ENCODE data around the gene LIME1. TPM values are rescaled to one million over a fixed set of nuclear protein-coding genes. Genes with fewer than 3 reads are reported as not detected.

LIME1 gene
- total and polyA plus RNA-seq, 2 of the 4 experiments (the other 2 are of a cell fraction): 0.36 to 7.8 TPM

GRCh38 chr20:63690898-63691710, 45.4 kb upstream of the LIME1 start (continued):
- no peak for TF ChIP-seq CHD1 (IDR thresholded peaks at IDR 0.05; ENCODE audit: low read depth, low read length)

- Histone ChIP-seq H3K56ac (ENCODE audit: extremely low read depth, insufficient read depth, low read length) (no peak overlapping the region), H3K27ac (ENCODE audit: insufficient read depth, low read length) (no peak overlapping the region), H2AK5ac (ENCODE audit: low read depth, low read length) (no peak overlapping the region; the same call in 1 of the 2 replicates), H4K5ac (ENCODE audit: low read depth, low read length) (no peak overlapping the region), H2BK5ac (ENCODE audit: low read depth, low read length, poor library complexity, severe bottlenecking) (no peak overlapping the region), H2BK15ac (ENCODE audit: low read depth, low read length) (no peak overlapping the region), H3K4me1 (ENCODE audit: control insufficient read depth, insufficient read depth, low read length) (peaks cover 8% of the 10 kb centered on the region), H3K79me1 (ENCODE audit: low read depth in 1 of 2, low read length in 2 of 2) (peaks cover 0 to 13% of the 10 kb centered on the region in 2 experiments; a peak in 2 of 4 replicates), H3K4ac (ENCODE audit: low read depth, low read length) (no peak overlapping the region; the same call in 1 of the 2 replicates), H4K91ac (ENCODE audit: insufficient read depth, low read depth, low read length) (no peak overlapping the region), H3K9me3 (ENCODE audit: control insufficient read depth, insufficient read depth, low read length) (no peaks in the 10 kb centered on the region), H3K23ac (ENCODE audit: low read depth, low read length) (no peak overlapping the region), H3K14ac (replicated peaks; ENCODE audit: low read depth, low read length) (no peak overlapping the region), H3K4me3 (ENCODE audit: insufficient read depth, low read depth, low read length) (no peak overlapping the region), H3K4me2 (ENCODE audit: low read depth, low read length) (no peak overlapping the region), H2AFZ (replicated peaks; ENCODE audit: low read length, poor library complexity) (peak overlapping the region; percentile 32), H2AK9ac (replicated peaks; ENCODE audit: low read depth, low read length, poor library complexity) (peak overlapping the region; percentile 76), H3K9me1 (ENCODE audit: insufficient read depth, low read length) (peaks cover 2% of the 10 kb centered on the region; the same call in 1 of the 2 replicates), H2BK20ac (ENCODE audit: low read depth, low read length) (no peak overlapping the region), H4K20me1 (ENCODE audit: insufficient read depth, low read length) (no peaks in the 10 kb centered on the region), H4K8ac (ENCODE audit: low read depth in 2 of 2, low read length in 2 of 2) (no peak overlapping the region), H3K36me3 (ENCODE audit: control insufficient read depth, insufficient read depth, low read length) (peaks cover 9% of the 10 kb centered on the region; the same call in 1 of the 2 replicates), H3K27me3 (ENCODE audit: control insufficient read depth, insufficient read depth, low read length) (no peaks in the 10 kb centered on the region), H2BK120ac (ENCODE audit: low read depth, low read length) (no peak overlapping the region), H3K9ac (ENCODE audit: low read depth, low read length) (no peak overlapping the region), H3K18ac (ENCODE audit: low read depth, low read length) (no peak overlapping the region)
- dilution Hi-C loops (cut with HindIII; ENCODE audit: low sequenced_read_pairs, unreplicated experiment): no loop called here
- DNase-seq: no peak
- intact Hi-C loops (cut with micrococcal nuclease): no loop called here
- ATAC-seq (ENCODE audit: low read depth): no peak
- ChIA-PET POLR2A (ENCODE audit: unreplicated experiment) (no interaction called here), CTCF (interaction anchor here (0.6 kb wide), 1 partner anchor 135 kb away, joined by 7 read pairs; no protein-coding TSS in a partner anchor)
- no TSS peak for BruUV-seq (replicated peaks)
- in situ Hi-C loops (cut with MboI; ENCODE audit: low sequenced_read_pairs): no loop called here
- TF ChIP-seq CHD1 (IDR thresholded peaks at IDR 0.05; ENCODE audit: low read depth, low read length): no peak
- TF ChIP-seq RFX5 (IDR thresholded peaks at IDR 0.05; ENCODE audit: low read depth, low read length): no peak
- TF ChIP-seq CTCF (conservative IDR thresholded peaks at IDR 0.05; ENCODE audit: low read depth, low read length): no peak
- TF ChIP-seq SMC3 (IDR thresholded peaks at IDR 0.05; ENCODE audit: low read depth, low read length): no peak
- no peak for TF ChIP-seq CEBPB (IDR thresholded peaks at IDR 0.05; ENCODE audit: low read depth, low read length)
- no peak for TF ChIP-seq POLR2A (IDR thresholded peaks at IDR 0.05; ENCODE audit: low read depth, low read length)
- no peak for TF ChIP-seq ELK1 (IDR thresholded peaks at IDR 0.05; ENCODE audit: borderline replicate concordance, low read depth, low read length)
- no peak for TF ChIP-seq MXI1 (IDR thresholded peaks at IDR 0.05; ENCODE audit: borderline replicate concordance, low read depth, low read length)
- 90% methylated on average over 12 of the region's 21 CpGs; no CpG with 5 or more reads in 1 of the 2 experiments for WGBS, 2 experiments (ENCODE audit: extremely low coverage in 2 of 2, insufficient read length in 1 of 2)
Observed at GRCh38 chr20:63691711-63692435, 44.6 kb upstream of the LIME1 start.

Measured in IMR-90 (cell line).